GM13977 (cell line): ENCODE data around the gene USP19.
A peak's percentile ranks its signal among the peaks of the same experiment; 100 is the strongest.

Experiments used
- DNase-seq: peaks from one replicate; pipeline ENCODE4 v3.0.0; 2012; ENCODE audit warnings: low spot score
- in situ Hi-C: fragments of 300-500 bp; cut with MboI; formaldehyde crosslinking; loops from one replicate; pipeline ENCODE4 v1.12.0; 2022; ENCODE audit warnings: low sequenced_read_pairs, low pct_unique_long_range_greater_than_20kb, mixed read lengths, inconsistent platforms; ENCODE audit not compliant: unreplicated experiment
- TF ChIP-seq, protein P1 (sequence below): IDR thresholded peaks from 2 replicates; pipeline ENCODE4 v1.5.1; 2012; ENCODE audit warnings: mild to moderate bottlenecking, control low read depth; ENCODE audit not compliant: insufficient read depth; ENCODE audit errors: extremely low read depth, missing control alignments

Gene USP19

GRCh38 chr3:49121132-49121736 is 611 bp upstream of the USP19 start:
- in situ Hi-C loops, result no loop called here
- no peak for DNase-seq
- TF ChIP-seq, protein P1, sequence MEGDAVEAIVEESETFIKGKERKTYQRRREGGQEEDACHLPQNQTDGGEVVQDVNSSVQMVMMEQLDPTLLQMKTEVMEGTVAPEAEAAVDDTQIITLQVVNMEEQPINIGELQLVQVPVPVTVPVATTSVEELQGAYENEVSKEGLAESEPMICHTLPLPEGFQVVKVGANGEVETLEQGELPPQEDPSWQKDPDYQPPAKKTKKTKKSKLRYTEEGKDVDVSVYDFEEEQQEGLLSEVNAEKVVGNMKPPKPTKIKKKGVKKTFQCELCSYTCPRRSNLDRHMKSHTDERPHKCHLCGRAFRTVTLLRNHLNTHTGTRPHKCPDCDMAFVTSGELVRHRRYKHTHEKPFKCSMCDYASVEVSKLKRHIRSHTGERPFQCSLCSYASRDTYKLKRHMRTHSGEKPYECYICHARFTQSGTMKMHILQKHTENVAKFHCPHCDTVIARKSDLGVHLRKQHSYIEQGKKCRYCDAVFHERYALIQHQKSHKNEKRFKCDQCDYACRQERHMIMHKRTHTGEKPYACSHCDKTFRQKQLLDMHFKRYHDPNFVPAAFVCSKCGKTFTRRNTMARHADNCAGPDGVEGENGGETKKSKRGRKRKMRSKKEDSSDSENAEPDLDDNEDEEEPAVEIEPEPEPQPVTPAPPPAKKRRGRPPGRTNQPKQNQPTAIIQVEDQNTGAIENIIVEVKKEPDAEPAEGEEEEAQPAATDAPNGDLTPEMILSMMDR, result no peak

GRCh38 chr3:49120096-49120437 is 556 bp downstream of the USP19 start:
- TF ChIP-seq, protein P1, result no peak
- in situ Hi-C loops, result no loop called here
- peak; percentile 48 for DNase-seq

DNA sequence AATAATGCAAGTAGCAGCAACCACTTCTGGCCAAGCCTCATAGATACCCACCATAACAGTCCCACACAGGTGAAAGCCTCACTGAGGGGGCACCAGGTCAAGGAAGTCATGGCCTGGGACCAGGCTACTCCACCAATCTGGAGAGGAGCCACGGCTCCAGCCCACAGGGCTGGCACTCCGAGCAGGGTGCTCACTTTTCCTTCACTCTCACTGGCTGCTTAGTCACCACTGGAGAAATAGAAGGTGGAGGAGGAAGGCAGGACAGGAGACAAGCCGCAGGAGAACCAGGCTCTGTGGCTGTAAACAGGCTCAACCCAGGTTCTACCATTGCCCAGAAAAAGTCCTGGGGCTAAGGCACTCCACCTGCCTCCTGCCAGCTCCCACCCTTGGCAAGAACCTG is 1.2 kb downstream of the USP19 start:
- TF ChIP-seq, protein P1, result no peak
- in situ Hi-C loops, result no loop called here
- DNase-seq, result no peak

DNA sequence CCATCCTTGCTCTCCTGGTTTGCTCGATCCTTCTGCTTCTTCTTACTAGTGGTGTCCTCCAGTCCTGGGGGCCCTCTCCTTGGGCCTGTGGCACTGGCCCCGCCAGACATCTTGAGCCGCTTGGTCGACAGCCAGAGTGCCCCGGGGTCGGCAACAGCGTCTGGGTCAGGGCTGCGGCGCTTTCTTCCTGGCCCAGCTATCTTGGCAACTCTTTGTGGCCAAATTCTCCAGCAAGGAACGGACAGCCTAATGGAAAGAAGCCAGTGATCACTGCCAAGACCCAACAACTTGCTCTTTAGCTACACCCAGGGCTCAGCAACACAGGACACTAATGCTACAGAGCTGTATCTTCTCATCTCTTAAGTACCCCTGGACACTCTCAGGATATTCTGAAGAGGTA is 1.6 kb downstream of the USP19 start:
- in situ Hi-C loops, result no loop called here
- DNase-seq, result no peak
- TF ChIP-seq, protein P1, result no peak

- TF ChIP-seq, protein P1, result no peak
- in situ Hi-C loops, result no loop called here
- no peak for DNase-seq
Observed at GRCh38 chr3:49112262-49112661, 8.4 kb downstream of the USP19 start.

- DNase-seq, result no peak
- TF ChIP-seq, protein P1, result no peak
- in situ Hi-C loops, result no loop called here
Observed at GRCh38 chr3:49111347-49111746, 9.3 kb downstream of the USP19 start.

- in situ Hi-C loops, result no loop called here
- TF ChIP-seq, protein P1, result no peak
- DNase-seq, result no peak
Observed at GRCh38 chr3:49110780-49111179, 9.8 kb downstream of the USP19 start.
